GM12864 (cell line): ENCODE measurements around the gene MEIS1.

ENCODE experiments used
- DNase-seq: peaks from one replicate; pipeline ENCODE4 v3.0.0-alpha.2; 2011; ENCODE audit warnings: low read depth
- H3K4me3 ChIP-seq: 2 replicates; pipeline ENCODE4 v1.5.1; 2011; ENCODE audit warnings: mild to moderate bottlenecking, low read depth, low read length, control low read depth
- TF ChIP-seq, protein P1 (sequence below): IDR thresholded peaks from 2 replicates; pipeline ENCODE4 v1.5.1; 2011; ENCODE audit warnings: low read depth, mild to moderate bottlenecking, moderate library complexity, low read length, control low read depth, inconsistent platforms; ENCODE audit errors: missing control alignments

The MEIS1 gene

DNA sequence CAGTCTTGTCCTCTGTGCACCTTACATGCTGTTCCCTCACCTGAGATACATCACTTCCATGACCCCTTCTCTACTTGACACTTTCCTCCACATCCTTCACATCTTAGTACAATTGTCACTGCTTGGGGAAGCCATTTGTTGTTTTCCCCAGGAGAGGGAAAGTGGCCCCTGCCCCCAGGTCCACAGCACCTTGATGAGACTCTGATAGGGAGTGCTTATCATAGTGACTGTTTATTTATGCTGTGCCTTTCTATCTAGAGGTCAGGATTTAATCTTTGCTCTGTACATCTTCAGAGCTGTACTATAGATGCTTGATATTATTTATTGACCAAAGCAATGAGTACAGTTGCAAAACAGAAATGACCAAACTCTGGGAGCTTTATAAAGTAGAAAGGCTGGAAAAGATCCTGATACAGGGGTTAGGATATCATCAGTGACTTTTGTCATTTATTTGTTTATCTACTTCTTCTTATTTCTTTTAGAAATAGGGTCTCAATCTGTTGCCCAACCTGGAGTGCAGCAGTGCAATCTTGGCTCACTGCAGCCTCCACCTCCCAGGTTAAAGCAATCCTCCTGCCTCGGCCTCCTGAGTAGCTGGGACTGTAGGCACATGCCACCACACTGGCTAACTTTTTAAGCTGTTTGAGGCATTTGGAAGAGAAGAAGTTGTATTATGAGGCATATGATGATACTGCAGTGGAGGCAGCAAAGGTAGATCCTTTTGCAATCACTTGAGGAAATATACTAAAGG lies 94.2 kb downstream of the MEIS1 start:
- TF ChIP-seq, protein P1, sequence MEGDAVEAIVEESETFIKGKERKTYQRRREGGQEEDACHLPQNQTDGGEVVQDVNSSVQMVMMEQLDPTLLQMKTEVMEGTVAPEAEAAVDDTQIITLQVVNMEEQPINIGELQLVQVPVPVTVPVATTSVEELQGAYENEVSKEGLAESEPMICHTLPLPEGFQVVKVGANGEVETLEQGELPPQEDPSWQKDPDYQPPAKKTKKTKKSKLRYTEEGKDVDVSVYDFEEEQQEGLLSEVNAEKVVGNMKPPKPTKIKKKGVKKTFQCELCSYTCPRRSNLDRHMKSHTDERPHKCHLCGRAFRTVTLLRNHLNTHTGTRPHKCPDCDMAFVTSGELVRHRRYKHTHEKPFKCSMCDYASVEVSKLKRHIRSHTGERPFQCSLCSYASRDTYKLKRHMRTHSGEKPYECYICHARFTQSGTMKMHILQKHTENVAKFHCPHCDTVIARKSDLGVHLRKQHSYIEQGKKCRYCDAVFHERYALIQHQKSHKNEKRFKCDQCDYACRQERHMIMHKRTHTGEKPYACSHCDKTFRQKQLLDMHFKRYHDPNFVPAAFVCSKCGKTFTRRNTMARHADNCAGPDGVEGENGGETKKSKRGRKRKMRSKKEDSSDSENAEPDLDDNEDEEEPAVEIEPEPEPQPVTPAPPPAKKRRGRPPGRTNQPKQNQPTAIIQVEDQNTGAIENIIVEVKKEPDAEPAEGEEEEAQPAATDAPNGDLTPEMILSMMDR = no peak
- DNase-seq = no peak
- H3K4me3 ChIP-seq = no peak overlapping the region

DNA sequence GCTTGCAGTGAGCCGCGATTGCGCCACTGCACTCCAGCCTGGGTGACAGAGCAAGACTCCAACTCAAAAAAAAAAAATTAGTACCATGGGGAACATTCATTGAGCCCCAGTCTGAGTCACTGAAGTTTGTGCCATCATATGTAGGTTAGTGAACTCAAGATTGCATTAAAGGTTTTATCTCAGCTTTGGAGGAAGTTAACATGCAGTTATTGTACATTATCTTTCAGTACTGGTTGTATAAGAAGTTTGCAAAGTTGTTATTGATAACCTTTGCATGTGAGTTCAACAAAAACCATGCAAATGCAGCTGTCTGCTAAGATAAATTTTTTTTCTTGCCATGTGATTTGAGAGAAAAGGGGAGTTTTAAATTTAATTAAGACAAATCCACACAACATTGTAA lies 95.7 kb downstream of the MEIS1 start:
- no peak overlapping the region for H3K4me3 ChIP-seq
- no peak for DNase-seq
- TF ChIP-seq, protein P1 = no peak

GRCh38 chr2:66531155-66531554 lies 96.2 kb downstream of the MEIS1 start:
- H3K4me3 ChIP-seq = no peak overlapping the region
- DNase-seq = no peak
- TF ChIP-seq, protein P1 = no peak

DNA sequence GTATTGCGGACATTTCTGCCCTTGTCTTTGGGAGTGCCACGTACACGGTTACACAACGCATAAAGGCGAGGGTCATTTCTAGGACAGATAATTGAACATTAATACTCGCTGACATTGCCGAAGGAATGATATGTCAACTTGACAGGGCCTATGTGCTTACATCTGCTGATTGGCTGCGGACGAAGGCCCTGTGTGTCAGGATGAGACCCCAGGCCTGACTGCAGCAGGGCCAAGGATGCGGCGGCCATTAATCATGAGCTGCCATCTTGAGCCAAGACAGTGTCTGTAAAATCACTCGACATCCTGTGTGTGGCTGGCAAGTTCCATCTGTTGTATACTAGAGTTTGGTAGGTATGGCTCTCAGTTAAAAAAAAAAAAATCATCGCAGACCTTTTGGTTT lies 96.6 kb downstream of the MEIS1 start:
- H3K4me3 ChIP-seq = no peak overlapping the region
- TF ChIP-seq, protein P1 = no peak
- DNase-seq = no peak

DNA sequence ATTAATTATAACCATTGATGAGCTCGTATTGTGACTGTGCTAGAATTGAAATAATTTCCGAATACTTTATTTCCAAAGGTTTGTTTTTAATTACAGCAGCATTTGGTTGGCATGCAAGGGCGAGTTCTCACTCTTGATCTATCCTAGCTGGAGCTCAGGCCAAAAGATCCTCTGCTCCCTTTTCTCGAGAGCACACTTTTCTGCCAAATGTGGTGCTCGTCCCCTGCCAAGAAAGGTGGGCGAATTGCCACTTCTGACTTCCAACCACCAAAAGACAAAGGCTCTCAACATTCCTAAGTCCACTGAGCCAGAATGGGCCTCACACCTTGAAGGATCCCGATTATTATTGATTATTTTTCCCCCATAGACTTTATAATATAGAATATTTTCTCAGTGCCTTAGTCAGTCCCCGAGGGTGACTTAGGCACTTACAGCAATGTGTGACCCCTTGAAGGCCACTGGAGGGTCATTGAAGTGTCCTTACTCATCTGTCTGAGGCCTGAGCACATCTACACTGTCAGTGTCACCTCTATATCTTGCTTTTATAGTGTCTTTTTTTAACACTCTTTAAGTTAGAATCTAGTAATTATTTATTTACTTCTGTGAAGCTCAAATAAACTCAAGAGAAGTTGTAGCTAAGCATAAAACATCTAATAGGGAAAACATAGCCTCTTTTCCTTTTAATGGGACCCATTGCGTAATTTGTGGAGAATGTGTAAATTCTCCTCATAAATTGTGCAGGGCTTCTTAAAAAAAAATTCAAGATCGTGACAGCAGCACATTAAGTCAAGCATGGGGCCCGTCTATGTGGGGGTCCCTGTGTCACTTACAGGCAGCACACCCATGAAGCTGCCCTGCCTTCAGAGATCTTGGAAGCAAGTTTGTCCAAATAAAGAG lies 98.3 kb downstream of the MEIS1 start:
- H3K4me3 ChIP-seq = no peak overlapping the region
- no peak for DNase-seq
- TF ChIP-seq, protein P1 = no peak

- no peak overlapping the region for H3K4me3 ChIP-seq
- DNase-seq = no peak
- TF ChIP-seq, protein P1 = no peak
Measured at GRCh38 chr2:66534461-66534860, 99.5 kb downstream of the MEIS1 start.
